ENCODE results near the gene IL9R. TPM values are rescaled to one million over a fixed set of nuclear protein-coding genes. Genes with fewer than 3 reads are reported as not detected.
A peak's percentile ranks its signal among the peaks of the same experiment; 100 is the strongest.

The IL9R gene
- total and polyA plus RNA-seq, 9 of the 15 experiments (the other 6 are each of a cell fraction or from before 2014, with no cell fraction given), result 0.58 to 2.7 (median 1.6) TPM

- TF ChIP-seq, protein P1, sequence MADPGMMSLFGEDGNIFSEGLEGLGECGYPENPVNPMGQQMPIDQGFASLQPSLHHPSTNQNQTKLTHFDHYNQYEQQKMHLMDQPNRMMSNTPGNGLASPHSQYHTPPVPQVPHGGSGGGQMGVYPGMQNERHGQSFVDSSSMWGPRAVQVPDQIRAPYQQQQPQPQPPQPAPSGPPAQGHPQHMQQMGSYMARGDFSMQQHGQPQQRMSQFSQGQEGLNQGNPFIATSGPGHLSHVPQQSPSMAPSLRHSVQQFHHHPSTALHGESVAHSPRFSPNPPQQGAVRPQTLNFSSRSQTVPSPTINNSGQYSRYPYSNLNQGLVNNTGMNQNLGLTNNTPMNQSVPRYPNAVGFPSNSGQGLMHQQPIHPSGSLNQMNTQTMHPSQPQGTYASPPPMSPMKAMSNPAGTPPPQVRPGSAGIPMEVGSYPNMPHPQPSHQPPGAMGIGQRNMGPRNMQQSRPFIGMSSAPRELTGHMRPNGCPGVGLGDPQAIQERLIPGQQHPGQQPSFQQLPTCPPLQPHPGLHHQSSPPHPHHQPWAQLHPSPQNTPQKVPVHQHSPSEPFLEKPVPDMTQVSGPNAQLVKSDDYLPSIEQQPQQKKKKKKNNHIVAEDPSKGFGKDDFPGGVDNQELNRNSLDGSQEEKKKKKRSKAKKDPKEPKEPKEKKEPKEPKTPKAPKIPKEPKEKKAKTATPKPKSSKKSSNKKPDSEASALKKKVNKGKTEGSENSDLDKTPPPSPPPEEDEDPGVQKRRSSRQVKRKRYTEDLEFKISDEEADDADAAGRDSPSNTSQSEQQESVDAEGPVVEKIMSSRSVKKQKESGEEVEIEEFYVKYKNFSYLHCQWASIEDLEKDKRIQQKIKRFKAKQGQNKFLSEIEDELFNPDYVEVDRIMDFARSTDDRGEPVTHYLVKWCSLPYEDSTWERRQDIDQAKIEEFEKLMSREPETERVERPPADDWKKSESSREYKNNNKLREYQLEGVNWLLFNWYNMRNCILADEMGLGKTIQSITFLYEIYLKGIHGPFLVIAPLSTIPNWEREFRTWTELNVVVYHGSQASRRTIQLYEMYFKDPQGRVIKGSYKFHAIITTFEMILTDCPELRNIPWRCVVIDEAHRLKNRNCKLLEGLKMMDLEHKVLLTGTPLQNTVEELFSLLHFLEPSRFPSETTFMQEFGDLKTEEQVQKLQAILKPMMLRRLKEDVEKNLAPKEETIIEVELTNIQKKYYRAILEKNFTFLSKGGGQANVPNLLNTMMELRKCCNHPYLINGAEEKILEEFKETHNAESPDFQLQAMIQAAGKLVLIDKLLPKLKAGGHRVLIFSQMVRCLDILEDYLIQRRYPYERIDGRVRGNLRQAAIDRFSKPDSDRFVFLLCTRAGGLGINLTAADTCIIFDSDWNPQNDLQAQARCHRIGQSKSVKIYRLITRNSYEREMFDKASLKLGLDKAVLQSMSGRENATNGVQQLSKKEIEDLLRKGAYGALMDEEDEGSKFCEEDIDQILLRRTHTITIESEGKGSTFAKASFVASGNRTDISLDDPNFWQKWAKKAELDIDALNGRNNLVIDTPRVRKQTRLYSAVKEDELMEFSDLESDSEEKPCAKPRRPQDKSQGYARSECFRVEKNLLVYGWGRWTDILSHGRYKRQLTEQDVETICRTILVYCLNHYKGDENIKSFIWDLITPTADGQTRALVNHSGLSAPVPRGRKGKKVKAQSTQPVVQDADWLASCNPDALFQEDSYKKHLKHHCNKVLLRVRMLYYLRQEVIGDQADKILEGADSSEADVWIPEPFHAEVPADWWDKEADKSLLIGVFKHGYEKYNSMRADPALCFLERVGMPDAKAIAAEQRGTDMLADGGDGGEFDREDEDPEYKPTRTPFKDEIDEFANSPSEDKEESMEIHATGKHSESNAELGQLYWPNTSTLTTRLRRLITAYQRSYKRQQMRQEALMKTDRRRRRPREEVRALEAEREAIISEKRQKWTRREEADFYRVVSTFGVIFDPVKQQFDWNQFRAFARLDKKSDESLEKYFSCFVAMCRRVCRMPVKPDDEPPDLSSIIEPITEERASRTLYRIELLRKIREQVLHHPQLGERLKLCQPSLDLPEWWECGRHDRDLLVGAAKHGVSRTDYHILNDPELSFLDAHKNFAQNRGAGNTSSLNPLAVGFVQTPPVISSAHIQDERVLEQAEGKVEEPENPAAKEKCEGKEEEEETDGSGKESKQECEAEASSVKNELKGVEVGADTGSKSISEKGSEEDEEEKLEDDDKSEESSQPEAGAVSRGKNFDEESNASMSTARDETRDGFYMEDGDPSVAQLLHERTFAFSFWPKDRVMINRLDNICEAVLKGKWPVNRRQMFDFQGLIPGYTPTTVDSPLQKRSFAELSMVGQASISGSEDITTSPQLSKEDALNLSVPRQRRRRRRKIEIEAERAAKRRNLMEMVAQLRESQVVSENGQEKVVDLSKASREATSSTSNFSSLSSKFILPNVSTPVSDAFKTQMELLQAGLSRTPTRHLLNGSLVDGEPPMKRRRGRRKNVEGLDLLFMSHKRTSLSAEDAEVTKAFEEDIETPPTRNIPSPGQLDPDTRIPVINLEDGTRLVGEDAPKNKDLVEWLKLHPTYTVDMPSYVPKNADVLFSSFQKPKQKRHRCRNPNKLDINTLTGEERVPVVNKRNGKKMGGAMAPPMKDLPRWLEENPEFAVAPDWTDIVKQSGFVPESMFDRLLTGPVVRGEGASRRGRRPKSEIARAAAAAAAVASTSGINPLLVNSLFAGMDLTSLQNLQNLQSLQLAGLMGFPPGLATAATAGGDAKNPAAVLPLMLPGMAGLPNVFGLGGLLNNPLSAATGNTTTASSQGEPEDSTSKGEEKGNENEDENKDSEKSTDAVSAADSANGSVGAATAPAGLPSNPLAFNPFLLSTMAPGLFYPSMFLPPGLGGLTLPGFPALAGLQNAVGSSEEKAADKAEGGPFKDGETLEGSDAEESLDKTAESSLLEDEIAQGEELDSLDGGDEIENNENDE (IDR thresholded peaks at IDR 0.05; ENCODE audit: low read depth, low read length), result no peak
- TF ChIP-seq SMARCA4 (IDR thresholded peaks at IDR 0.05) (peak; percentile 43; the same call in 1 of the 2 replicates), CBFA2T2 (conservative IDR thresholded peaks at IDR 0.05) (peak; percentile 28; the same call in 1 of the 2 replicates), RCOR1 (IDR thresholded peaks at IDR 0.05; ENCODE audit: borderline replicate concordance in 1 of 2, low read depth in 2 of 2, low read length in 2 of 2) (peak in 1 of 2 experiments; percentile 35; a peak in 1 of 4 replicates), JUND (IDR thresholded peaks at IDR 0.05; ENCODE audit: borderline replicate concordance, low read depth, low read length) (peak; percentile 52; the same call in 1 of the 2 replicates), JUND (tag; IDR thresholded peaks at IDR 0.05; ENCODE audit: borderline replicate concordance, low read depth, low read length) (no peak), NFE2 (IDR thresholded peaks at IDR 0.05; ENCODE audit: low read depth) (peak; percentile 51; the same call in 1 of the 2 replicates), CREM (IDR thresholded peaks at IDR 0.05; ENCODE audit: low read depth) (peak; percentile 12; the same call in 1 of the 2 replicates), MNT (conservative IDR thresholded peaks at IDR 0.05) (no peak), DPF2 (IDR thresholded peaks at IDR 0.05) (peak; percentile 34; the same call in 1 of the 2 replicates), FOSL1 (tag; conservative IDR thresholded peaks at IDR 0.05) (peak; percentile 79)
These were observed 5.0 kb downstream of the IL9R start (continued) for GRCh38 chrX:156002507-156002906.
